Activated CD8-positive, alpha-beta memory T cell treated with anti-CD3 and anti-CD28 coated beads for 48 hours (primary cell): Measurements from ENCODE around the gene SLC8B1.

Experiments
- DNase-seq, 3 experiments: peaks; one replicate each; pipeline ENCODE4 v3.0.0-alpha.2; 2020; ENCODE audit warnings: low read depth in 2 of 3, low spot score in 2 of 3

SLC8B1 gene

GRCh38 chr12:113325916-113326315 is 9.0 kb downstream of the SLC8B1 start:
- DNase-seq, result no peak

- DNase-seq, result no peak
These were observed 12.6 kb downstream of the SLC8B1 start for GRCh38 chr12:113322343-113322742.

GRCh38 chr12:113320401-113320800 is 14.5 kb downstream of the SLC8B1 start:
- no peak for DNase-seq

- DNase-seq, result no peak
These were observed 15.8 kb downstream of the SLC8B1 start for GRCh38 chr12:113318900-113319628.

- no peak for DNase-seq
These were observed 16.8 kb downstream of the SLC8B1 start for GRCh38 chr12:113318046-113318656.

GRCh38 chr12:113317122-113317521 is 17.8 kb downstream of the SLC8B1 start:
- no peak for DNase-seq

GRCh38 chr12:113316155-113316554 is 18.8 kb downstream of the SLC8B1 start:
- DNase-seq, result no peak

- DNase-seq, result no peak
These were observed 19.6 kb downstream of the SLC8B1 start for GRCh38 chr12:113315358-113315757.

GRCh38 chr12:113314121-113314529 is 20.8 kb downstream of the SLC8B1 start:
- no peak for DNase-seq

- no peak for DNase-seq
These were observed 24.4 kb downstream of the SLC8B1 start for GRCh38 chr12:113310489-113310888.

- DNase-seq, result no peak
These were observed 28.5 kb downstream of the SLC8B1 start for GRCh38 chr12:113306382-113306781.

GRCh38 chr12:113305281-113305856 is 29.5 kb downstream of the SLC8B1 start:
- no peak for DNase-seq

GRCh38 chr12:113302886-113303640 is 31.8 kb downstream of the SLC8B1 start:
- DNase-seq, result no peak

- no peak for DNase-seq
These were observed 32.4 kb downstream of the SLC8B1 start for GRCh38 chr12:113302466-113302865.

GRCh38 chr12:113301811-113302210 is 33.1 kb downstream of the SLC8B1 start:
- DNase-seq, result no peak

- no peak for DNase-seq
These were observed 35.2 kb downstream of the SLC8B1 start for GRCh38 chr12:113299619-113300237.

GRCh38 chr12:113298861-113299545 is 35.9 kb downstream of the SLC8B1 start:
- DNase-seq, result no peak

GRCh38 chr12:113298472-113298817 is 36.5 kb downstream of the SLC8B1 start:
- DNase-seq, result no peak

- DNase-seq, result no peak
These were observed 37.1 kb downstream of the SLC8B1 start for GRCh38 chr12:113297621-113298471.

GRCh38 chr12:113297214-113297587 is 37.7 kb downstream of the SLC8B1 start:
- no peak for DNase-seq
